HG03108 (cell line): Measurements from ENCODE around the gene SHOX.
"Not testable (repeated sequence)": the region's sequence is repeated elsewhere in the genome, so short reads cannot be mapped to it uniquely, and the experiment has no call there.

Source experiments
- ATAC-seq: cut with Tn5 transposase; IDR thresholded peaks from one replicate; pipeline ENCODE4 v1.9.1; 2021; ENCODE audit warnings: moderate library complexity; ENCODE audit not compliant: unreplicated experiment

The SHOX gene

DNA sequence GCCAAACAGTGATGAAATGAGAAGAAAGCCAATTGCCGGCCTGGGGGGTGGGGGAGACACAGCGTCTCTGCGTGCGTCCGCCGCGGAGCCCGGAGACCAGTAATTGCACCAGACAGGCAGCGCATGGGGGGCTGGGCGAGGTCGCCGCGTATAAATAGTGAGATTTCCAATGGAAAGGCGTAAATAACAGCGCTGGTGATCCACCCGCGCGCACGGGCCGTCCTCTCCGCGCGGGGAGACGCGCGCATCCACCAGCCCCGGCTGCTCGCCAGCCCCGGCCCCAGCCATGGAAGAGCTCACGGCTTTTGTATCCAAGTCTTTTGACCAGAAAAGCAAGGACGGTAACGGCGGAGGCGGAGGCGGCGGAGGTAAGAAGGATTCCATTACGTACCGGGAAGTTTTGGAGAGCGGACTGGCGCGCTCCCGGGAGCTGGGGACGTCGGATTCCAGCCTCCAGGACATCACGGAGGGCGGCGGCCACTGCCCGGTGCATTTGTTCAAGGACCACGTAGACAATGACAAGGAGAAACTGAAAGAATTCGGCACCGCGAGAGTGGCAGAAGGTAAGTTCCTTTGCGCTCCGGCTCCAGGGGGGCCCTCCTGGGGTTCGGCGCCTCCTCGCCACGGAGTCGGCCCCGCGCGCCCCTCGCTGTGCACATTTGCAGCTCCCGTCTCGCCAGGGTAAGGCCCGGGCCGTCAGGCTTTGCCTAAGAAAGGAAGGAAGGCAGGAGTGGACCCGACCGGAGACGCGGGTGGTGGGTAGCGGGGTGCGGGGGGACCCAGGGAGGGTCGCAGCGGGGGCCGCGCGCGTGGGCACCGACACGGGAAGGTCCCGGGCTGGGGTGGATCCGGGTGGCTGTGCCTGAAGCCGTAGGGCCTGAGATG is at the start of gene SHOX:
SHOX (plus strand) TSS at position 180 of the 885 bp plus-strand sequence; CDS start at position 287, 107 bp downstream.
- no peak for ATAC-seq

DNA sequence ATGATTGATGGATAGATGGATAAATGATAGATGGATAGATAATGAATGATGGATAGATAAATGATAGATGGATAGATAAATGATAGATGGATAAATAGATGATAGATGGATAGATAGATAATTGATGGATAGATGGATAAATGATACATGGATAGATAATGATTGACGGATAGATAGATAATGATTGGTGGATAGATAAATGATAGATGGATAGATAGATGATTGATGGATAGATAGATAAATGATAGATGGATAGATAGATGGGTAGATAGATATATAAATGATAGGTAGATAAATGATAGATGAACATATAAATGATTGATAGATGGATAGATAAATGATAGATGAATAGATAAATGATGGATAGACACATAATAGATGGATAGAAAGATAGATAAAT is 49.5 kb upstream of the SHOX start:
- ATAC-seq = no peak

DNA sequence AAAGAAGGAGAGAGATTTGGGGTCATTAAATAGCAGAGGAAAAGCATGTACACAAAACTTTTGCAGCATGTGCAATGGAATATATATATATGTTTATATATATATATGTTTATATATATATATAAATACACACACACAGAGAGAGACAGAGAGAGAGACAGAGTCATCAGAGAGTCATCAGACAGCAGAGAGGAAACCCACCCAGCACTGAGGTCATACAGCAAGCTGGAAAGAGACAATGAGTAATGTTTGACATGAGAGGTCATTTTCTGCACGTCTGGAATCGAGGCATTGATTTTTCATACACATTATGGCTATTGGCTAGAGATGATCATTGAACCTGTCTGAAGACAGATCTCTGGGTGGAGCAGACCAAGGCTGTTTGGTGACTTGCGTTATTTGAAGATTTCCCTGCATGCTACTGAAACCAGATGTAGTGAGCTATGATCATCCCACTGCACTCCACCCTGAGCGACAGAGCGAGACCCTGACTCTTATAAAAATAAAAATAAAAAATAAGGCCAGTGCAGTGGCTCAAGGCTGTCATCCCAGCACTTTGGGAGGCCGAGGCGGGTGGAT is 48.8 kb upstream of the SHOX start:
- no peak for ATAC-seq

DNA sequence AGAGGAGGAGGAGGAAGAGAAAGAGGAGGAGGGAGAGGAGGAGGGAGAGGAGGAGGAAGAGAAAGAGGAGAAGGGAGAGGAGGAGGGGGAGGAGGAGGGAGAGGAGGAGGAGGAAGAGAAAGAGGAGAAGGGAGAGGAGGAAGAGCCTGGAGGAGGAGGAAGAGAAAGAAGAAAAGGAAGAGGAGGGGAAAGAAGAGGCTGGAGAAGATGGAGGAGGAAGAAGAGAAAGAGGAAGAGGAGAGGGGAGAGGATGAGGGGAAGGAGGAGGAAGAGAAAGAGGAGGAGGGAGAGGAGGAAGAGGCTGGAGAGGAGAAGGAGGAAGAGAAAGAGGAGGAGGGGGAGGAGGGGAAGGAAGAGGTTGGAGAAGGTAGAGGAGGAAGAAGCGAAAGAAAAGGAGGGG is 46.0 kb upstream of the SHOX start:
- no peak for ATAC-seq

DNA sequence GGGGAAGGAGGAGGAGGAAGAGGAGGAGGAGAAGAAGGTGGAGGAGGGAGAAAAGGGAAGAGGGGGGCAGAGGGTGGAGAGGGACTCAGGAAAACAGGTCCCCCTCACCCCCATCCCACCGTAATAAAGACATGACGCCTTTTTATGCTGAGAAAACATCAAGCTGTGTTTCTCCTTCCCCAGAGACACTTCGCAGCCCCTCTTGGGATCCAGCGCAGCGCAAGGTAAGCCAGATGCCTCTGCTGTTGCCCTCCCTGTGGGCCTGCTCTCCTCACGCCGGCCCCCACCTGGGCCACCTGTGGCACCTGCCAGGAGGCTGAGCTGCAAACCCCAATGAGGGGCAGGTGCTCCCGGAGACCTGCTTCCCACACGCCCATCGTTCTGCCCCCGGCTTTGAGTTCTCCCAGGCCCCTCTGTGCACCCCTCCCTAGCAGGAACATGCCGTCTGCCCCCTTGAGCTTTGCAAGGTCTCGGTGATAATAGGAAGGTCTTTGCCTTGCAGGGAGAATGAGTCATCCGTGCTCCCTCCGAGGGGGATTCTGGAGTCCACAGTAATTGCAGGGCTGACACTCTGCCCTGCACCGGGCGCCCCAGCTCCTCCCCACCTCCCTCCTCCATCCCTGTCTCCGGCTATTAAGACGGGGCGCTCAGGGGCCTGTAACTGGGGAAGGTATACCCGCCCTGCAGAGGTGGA is 45.3 kb upstream of the SHOX start:
- ATAC-seq = no peak

DNA sequence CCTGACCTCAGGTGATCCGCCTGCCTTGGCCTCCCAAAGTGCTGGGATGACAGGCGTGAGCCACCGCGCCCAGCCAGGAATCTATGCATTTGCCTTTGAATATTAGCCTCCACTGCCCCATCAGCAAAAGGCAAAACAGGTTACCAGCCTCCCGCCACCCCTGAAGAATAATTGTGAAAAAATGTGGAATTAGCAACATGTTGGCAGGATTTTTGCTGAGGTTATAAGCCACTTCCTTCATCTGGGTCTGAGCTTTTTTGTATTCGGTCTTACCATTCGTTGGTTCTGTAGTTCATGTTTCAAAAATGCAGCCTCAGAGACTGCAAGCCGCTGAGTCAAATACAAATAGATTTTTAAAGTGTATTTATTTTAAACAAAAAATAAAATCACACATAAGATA is 44.2 kb upstream of the SHOX start:
- no peak for ATAC-seq

DNA sequence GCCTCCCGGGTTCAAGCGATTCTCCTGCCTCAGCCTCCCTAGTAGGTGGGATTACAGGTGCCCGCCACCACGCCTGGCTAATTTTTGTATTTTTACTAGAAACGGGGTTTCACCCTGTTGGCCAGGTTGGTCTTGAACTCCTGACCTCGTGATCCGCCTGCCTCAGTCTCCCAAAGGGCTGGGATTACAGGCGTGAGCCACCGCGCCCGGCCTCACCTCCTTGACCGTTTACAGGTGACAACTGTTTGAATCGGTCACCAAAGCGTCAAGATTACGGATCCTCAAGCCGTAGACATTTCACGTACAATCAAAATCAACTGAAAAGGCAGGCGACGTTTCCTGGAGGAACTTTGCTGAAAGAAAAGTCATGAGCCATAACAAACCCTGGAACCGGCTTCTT is 41.3 kb upstream of the SHOX start:
- ATAC-seq = not testable (repeated sequence)

DNA sequence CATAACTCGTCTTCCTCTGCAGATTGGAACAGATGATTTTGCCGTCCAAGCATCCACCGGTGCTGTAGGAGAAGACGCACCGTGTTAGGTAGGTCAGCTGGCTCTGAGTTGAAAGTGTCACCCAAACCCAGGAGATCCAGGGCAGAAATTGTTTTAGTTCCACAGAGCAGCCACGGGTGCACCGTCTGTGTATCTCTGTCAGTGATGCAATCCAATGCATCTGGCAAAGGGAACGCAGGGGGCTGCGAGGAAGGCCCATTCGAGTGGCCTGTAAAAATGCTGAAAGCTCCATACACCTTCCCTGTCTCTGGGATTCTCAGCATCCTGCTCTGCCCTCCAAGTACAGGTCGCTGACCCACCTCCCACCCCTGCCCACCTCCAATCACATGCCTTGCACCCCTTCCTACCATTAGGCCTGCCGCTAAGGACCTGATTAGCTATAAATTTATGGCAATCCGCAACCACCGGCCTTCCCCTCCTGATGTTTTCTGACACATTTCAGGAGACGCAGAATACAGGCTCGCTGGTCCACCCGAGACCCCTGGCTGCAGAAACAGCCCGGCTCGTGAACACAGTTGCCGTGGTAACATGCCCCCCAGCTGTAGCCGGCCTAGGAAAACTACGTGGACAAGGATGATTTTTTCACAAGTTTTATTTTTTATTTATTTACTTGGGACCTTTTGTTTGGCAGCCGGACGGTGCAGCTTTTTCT is 39.7 kb upstream of the SHOX start:
- ATAC-seq = no peak

DNA sequence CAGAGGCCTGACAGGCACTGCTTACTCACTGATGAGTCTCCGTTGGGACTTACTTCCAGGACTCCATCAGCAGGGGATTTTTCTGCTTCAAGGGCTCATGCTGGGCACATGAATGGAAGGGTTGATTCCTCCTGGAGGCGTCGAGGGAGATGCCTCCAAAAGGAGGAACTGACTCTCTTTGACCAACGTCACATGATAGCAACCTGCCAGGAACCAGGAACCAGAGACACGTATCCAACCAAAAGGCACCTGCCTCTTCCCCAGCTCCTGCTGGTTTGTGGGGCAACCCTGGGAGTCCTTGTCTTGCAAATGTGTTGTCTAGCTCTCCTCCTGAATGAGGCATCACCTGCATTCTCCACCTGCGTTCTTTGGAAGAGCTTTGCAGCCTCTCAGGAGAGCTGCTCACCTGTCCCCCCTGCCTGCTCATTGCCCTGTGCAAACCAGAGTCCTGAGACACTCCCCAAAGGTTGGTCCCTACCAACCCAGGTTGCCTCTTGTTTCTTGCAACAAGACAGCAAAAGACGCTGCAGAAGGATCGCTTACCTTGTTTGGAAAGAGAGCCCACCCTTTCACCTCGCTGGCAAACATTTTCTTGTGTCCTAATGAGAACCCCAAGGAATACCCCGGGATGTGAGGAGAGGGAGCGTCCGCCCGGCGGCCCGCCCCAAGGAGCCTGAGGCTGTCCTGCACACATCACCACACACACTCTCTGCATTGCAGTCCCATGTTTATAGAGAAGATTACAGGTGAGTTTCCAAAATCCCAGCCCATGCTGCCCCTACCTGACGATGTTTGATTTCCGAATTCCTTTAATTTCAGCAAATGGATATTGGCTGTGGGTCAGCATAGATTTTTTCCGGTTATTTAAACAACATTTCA is 30.5 kb upstream of the SHOX start:
- no peak for ATAC-seq

DNA sequence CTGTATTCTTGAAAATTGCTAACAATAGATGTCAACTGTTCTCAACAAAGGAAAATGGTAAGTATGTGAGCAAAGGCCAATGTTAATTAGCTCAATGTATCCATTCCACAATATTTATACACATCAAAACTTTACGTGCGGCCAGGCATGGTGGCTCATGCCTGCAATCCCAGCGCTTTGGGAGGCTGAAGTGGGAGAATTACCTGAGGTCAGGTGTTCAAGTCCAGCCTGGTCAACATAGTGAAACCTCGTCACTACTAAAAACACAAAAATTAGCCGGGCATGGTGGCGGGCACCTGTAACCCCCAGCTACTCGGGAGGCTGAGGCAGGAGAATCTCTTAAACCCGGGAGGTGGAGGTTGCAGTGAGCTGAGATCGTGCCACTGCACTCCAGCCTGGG is 27.6 kb upstream of the SHOX start:
- not testable (repeated sequence) for ATAC-seq

DNA sequence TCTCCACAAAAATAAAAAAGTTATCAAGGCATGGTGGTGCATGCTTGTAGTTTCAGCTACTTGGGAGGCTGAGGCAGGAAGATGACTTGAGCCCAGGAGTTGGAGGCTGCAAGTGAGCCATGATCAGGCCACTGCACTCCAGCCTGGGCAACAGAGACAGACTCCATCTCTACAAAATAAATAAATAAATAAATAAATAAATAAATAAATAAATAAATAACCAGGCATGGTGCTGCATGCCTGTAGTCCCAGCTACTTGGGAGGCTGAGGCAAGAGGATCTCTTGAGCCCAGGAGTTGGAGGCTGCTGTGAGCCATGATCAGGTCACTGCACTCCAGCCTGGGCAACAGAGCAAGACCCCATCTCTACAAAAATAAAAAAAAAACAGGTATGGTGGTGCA is 26.0 kb upstream of the SHOX start:
- ATAC-seq = not testable (repeated sequence)

DNA sequence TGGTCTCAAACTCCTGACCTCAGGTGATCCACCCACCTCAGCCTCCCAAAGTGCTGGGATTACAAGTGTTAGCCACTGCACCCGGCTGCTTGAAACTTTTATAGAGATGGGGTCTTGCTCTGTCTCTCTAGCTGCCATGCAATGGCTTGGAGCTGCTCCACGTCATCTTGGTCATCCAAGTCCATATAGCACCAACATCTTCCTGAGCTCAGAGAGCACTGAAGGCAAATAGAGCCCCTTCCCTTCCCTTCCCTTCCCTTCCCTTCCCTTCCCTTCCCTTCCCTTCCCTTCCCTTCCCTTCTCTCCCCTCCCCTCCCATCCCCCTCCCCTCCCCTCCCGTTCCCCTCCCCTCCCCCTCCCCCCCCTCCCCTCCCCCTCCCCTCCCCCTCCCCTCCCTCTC is 22.5 kb upstream of the SHOX start:
- ATAC-seq = not testable (repeated sequence)

DNA sequence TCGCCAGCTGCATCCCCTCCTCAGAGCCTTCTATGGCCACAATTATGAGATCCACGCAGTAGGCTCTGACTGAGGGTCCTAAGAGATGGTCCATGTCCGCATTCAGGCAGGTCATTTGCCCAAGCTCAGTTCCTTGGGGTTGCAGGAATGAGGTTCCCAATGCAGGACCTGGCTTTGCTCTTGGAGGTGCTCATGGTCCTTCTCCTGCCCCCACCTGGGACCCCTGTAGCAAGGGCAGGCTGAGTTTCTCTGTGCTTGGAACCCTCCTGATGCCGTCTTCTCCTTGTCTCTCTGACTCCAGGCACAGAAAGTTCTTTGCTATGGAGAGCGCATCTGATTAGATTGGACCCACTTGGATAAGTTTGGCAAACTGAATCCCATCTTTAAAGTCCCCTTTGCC is 16.5 kb upstream of the SHOX start:
- ATAC-seq = no peak

DNA sequence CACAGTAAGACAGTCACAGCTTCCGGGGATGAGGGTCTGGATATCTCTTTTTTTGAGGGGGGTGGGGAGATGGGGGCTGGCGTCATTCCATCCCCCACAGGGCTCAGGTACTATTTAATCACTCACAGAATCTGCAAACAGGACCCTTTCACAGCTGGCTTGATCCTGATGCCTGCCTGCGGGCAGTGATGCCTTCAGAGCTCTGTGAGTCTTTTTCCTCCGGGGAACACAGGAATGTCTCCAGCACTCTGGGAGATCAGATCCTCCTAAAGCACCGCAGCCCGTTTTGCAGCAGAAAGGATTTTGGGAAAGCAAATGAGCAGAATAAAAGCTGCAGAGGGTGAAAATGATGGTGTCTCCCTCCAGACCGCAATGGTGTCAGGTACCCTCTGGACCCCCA is 13.2 kb upstream of the SHOX start:
- no peak for ATAC-seq

DNA sequence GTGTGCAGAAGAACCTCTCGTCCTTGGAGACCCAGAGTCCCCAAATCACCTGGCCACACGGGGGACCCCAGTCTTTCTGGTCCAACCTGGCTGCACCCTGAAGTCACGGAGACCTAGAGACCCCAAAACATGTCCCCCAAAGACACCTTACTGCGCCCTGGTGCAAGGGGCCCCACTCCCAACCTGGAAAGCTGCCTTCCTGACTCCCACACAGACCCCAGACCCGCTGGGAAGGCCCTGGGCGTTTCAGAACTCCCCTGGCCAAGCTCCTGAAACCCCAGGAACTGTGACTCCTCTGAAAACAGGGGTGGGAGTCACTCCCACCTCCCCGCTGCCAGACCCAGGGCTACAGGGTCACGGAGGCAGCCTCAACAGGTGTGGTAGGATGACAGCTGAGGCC is 12.7 kb upstream of the SHOX start:
- ATAC-seq = no peak

DNA sequence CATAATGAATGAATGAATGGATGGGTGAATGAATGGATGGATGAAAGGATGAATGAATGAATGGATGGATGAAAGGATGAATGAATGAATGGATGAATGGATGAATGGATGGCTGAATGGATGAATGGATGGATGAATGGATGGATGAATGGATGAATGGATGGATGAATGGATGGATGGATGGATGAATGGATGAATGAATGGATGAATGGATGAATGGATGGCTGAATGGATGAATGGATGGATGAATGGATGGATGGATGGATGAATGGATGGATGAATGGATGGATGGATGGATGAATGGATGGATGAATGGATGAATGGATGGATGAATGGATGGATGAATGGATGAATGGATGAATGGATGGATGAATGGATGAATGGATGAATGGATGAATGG is 12.3 kb upstream of the SHOX start:
- ATAC-seq = not testable (repeated sequence)

DNA sequence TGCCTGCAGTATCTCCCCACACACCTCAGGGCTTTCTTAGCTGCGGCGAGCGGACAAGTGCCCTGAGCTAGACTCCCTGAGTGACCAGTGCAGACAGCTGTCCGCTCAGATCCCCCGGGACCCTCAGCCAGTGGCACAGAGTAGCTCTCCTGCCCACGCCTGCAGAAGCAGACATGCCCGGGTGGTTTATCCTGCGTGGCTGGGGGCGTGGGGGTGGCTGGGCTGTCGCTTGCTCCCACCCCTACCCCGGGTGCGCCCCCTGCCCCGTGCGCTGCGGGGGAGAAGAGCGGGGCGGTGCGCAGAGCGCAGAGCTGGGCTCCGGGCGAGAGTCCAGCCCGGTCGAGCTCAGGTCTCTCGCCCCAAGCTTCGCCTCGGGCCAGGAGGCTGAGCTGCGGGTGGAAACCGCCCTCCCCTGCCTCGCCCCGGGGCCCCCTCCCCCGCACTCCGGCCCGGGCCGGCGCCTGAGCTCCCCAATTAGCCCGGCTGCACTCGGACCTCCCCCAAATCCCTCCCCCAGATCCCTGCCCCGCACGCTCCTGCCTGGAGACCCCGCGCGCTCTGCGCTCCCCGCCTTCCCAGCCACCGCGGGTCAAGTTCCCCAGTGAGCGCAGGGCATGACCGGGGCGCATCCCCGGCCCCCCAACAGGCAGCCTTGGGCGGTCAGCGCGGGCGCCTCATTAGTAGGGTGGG is 11.7 kb upstream of the SHOX start:
- no peak for ATAC-seq

DNA sequence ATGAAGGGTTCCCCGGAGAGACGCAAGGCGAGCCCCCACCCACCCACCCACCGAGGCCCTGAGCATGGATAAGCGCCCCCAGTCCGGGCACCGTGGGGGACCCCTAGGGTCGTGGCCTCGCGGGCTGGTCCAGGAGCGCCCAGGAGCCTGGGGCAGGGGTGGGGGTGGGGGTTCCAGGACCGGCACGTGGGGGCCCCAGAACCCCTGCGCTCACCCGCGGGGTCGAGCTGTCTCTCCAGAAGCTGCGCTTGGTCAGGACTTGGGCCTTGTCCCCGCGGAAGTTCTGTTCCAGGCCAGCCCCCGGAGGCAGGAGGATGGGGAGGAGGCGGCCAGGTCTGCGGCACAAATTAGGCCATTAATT is 11.2 kb upstream of the SHOX start:
- ATAC-seq = no peak

DNA sequence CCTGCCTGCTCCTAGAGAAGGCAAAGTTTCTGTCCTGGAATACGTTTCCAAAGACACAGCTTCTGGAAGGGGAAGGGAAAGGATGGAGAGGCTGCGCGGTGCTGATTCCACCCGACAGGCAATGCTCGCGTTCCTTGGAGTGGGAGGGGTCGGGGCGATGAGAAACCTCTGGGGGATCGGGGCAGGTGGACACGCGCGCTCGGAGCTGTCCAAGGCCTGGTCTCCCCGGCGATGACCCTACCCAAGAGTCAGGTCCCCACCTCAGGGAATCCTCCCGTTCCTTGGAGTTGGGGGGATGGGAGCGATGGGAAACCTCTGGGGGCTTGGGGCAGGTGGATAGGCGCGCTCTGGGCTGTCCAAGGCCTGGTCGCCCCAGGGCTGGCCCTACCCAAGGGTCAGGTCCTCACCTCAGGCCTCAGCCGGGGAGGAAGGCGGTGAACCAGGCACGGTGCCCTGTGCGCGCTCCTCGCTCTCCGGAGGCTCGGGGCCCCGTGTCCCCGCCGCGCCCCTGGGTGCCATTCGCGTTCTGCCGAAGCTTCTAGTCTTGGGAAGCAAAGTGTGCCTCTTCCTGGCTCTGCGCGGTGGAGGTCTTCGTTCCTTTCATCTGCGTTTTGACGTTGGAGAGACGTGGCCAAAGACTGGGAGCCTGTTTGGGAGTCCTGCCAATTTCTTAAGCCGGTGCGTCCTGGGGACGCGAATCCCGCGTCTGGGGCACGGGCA is 10.6 kb upstream of the SHOX start:
- ATAC-seq = no peak
